Ishikawa (cell line): ENCODE results near the gene GALE.

ENCODE experiments used
- YY1 ChIP-seq: IDR thresholded peaks from 2 replicates; pipeline ENCODE4 v1.6.1; 2012; ENCODE audit warnings: low read depth
- TF ChIP-seq, protein P1 (sequence below): IDR thresholded peaks from 2 replicates; pipeline ENCODE4 v1.6.1; 2012; ENCODE audit warnings: low read depth, mild to moderate bottlenecking

GRCh38 chr1:23801338-23801748, 789 bp upstream of the GALE start:
- TF ChIP-seq YY1 = no peak
- TF ChIP-seq, protein P1, sequence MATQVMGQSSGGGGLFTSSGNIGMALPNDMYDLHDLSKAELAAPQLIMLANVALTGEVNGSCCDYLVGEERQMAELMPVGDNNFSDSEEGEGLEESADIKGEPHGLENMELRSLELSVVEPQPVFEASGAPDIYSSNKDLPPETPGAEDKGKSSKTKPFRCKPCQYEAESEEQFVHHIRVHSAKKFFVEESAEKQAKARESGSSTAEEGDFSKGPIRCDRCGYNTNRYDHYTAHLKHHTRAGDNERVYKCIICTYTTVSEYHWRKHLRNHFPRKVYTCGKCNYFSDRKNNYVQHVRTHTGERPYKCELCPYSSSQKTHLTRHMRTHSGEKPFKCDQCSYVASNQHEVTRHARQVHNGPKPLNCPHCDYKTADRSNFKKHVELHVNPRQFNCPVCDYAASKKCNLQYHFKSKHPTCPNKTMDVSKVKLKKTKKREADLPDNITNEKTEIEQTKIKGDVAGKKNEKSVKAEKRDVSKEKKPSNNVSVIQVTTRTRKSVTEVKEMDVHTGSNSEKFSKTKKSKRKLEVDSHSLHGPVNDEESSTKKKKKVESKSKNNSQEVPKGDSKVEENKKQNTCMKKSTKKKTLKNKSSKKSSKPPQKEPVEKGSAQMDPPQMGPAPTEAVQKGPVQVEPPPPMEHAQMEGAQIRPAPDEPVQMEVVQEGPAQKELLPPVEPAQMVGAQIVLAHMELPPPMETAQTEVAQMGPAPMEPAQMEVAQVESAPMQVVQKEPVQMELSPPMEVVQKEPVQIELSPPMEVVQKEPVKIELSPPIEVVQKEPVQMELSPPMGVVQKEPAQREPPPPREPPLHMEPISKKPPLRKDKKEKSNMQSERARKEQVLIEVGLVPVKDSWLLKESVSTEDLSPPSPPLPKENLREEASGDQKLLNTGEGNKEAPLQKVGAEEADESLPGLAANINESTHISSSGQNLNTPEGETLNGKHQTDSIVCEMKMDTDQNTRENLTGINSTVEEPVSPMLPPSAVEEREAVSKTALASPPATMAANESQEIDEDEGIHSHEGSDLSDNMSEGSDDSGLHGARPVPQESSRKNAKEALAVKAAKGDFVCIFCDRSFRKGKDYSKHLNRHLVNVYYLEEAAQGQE = no peak
